ENCODE data around the gene PACS2. TPM values are rescaled to one million over a fixed set of nuclear protein-coding genes. Genes with fewer than 3 reads are reported as not detected.

Gene PACS2
- total RNA-seq, 2 experiments from 2014 or later: 27.8 to 40.2 TPM

GRCh38 chr14:105417690-105418121, 103.2 kb downstream of the PACS2 start:
- H3K4me3 Mint-ChIP-seq: no peak overlapping the region

GRCh38 chr14:105418269-105419194, 104.0 kb downstream of the PACS2 start:
- ATAC-seq (no peak), DNase-seq (no peak)
- peaks cover 32% of the 10 kb centered on the region for H3K4me1 Mint-ChIP-seq
- peak overlapping the region; percentile 54 for H3K4me3 Mint-ChIP-seq
- H3K36me3 Mint-ChIP-seq: peaks cover under 1% of the 10 kb centered on the region
- H3K9me3 Mint-ChIP-seq (ENCODE audit: low read depth): no peaks in the 10 kb centered on the region
- peak overlapping the region; percentile 12 for H3K27ac Mint-ChIP-seq
- H3K27me3 Mint-ChIP-seq: peaks cover 14% of the 10 kb centered on the region
- CTCF ChIA-PET: interaction anchor here (0.8 to 1.6 kb wide), 5 partner anchors 9 to 72 kb away, joined by 3 to 8 read pairs (median 3); no protein-coding TSS in a partner anchor

More at GRCh38 chr14:105417690-105418121, 103.2 kb downstream of the PACS2 start:
- ATAC-seq: no peak
- CTCF ChIA-PET: interaction anchor here (0.8 to 1.6 kb wide), 4 partner anchors 15 to 72 kb away, joined by 3 to 8 read pairs (median 3); no protein-coding TSS in a partner anchor
- Mint-ChIP-seq H3K9me3 (ENCODE audit: low read depth) (no peaks in the 10 kb centered on the region), H3K36me3 (no peaks in the 10 kb centered on the region), H3K4me1 (peaks cover 30% of the 10 kb centered on the region), H3K27ac (no peak overlapping the region), H3K27me3 (peaks cover 23% of the 10 kb centered on the region)
- DNase-seq: no peak

- ATAC-seq (peak; percentile 73), DNase-seq (no peak)
- Mint-ChIP-seq H3K27ac (peak within 1 kb of the TSS; percentile 80), H3K27me3 (peaks cover 7% of the 10 kb centered on the region), H3K9me3 (ENCODE audit: low read depth) (no peaks in the 10 kb centered on the region), H3K4me3 (peak within 1 kb of the TSS; percentile 84), H3K36me3 (peaks cover 3% of the 10 kb centered on the region), H3K4me1 (peaks cover 32% of the 10 kb centered on the region)
- CTCF ChIA-PET: interaction anchor here (1.3 to 1.5 kb wide), 2 partner anchors 10 to 62 kb away, joined by 3 read pairs; no protein-coding TSS in a partner anchor
Measured at GRCh38 chr14:105419195-105420091, 104.9 kb downstream of the PACS2 start, which contains the start of gene MTA1. Gene MTA1 (plus strand): TSS chr14:105419827. CDS start chr14:105420036, 209 bp downstream.

- DNase-seq: no peak
- peak overlapping the region; percentile 80 for H3K27ac Mint-ChIP-seq
Measured at GRCh38 chr14:105420101-105420973, 105.8 kb downstream of the PACS2 start.

GRCh38 chr14:105420974-105421674, 106.6 kb downstream of the PACS2 start:
- H3K27ac Mint-ChIP-seq: peak overlapping the region; percentile 80
- H3K4me3 Mint-ChIP-seq: peak overlapping the region; percentile 84
- peaks cover 28% of the 10 kb centered on the region for H3K4me1 Mint-ChIP-seq
- ATAC-seq: no peak
- no peaks in the 10 kb centered on the region for H3K9me3 Mint-ChIP-seq (ENCODE audit: low read depth)
- H3K36me3 Mint-ChIP-seq: peaks cover 5% of the 10 kb centered on the region
- CTCF ChIA-PET: interaction anchor here (1.1 to 1.2 kb wide), 2 partner anchors 9 to 70 kb away, joined by 3 read pairs; partner anchors contain the start of gene TEDC1
- H3K27me3 Mint-ChIP-seq: peaks cover 5% of the 10 kb centered on the region
- no peak for DNase-seq

More at GRCh38 chr14:105420101-105420973, 105.8 kb downstream of the PACS2 start:
- H3K27me3 Mint-ChIP-seq: peaks cover 7% of the 10 kb centered on the region
- H3K36me3 Mint-ChIP-seq: peaks cover 3% of the 10 kb centered on the region
- H3K9me3 Mint-ChIP-seq (ENCODE audit: low read depth): no peaks in the 10 kb centered on the region
- ATAC-seq: peak; percentile 17
- peaks cover 28% of the 10 kb centered on the region for H3K4me1 Mint-ChIP-seq
- peak overlapping the region; percentile 84 for H3K4me3 Mint-ChIP-seq
- CTCF ChIA-PET: no interaction called here

- Mint-ChIP-seq H3K27ac (peak overlapping the region; percentile 71), H3K36me3 (peaks cover 11% of the 10 kb centered on the region), H3K27me3 (no peaks in the 10 kb centered on the region), H3K4me3 (peak overlapping the region; percentile 84), H3K9me3 (ENCODE audit: low read depth) (no peaks in the 10 kb centered on the region), H3K4me1 (peaks cover 33% of the 10 kb centered on the region)
- DNase-seq (no peak), ATAC-seq (no peak)
- CTCF ChIA-PET: interaction anchor here (1.1 to 1.5 kb wide), 3 partner anchors 8 to 69 kb away, joined by 3 to 4 read pairs (median 3); partner anchors contain the start of gene TEDC1
Measured at GRCh38 chr14:105421723-105422615, 107.4 kb downstream of the PACS2 start.

- Mint-ChIP-seq H3K9me3 (ENCODE audit: low read depth) (no peaks in the 10 kb centered on the region), H3K27me3 (no peaks in the 10 kb centered on the region), H3K36me3 (peaks cover 17% of the 10 kb centered on the region), H3K4me3 (no peak overlapping the region), H3K27ac (peak overlapping the region; percentile 43), H3K4me1 (peaks cover 41% of the 10 kb centered on the region)
- ATAC-seq (no peak), DNase-seq (no peak)
- CTCF ChIA-PET: interaction anchor here (1.5 kb wide), 1 partner anchor 51 kb away, joined by 4 read pairs; no protein-coding TSS in a partner anchor
Measured at GRCh38 chr14:105422695-105423487, 108.3 kb downstream of the PACS2 start.

GRCh38 chr14:105423488-105424195, 109.1 kb downstream of the PACS2 start:
- CTCF ChIA-PET: interaction anchor here (1.5 kb wide), 1 partner anchor 51 kb away, joined by 4 read pairs; no protein-coding TSS in a partner anchor
- Mint-ChIP-seq H3K27ac (no peak overlapping the region), H3K27me3 (no peaks in the 10 kb centered on the region), H3K4me3 (no peak overlapping the region), H3K9me3 (ENCODE audit: low read depth) (no peaks in the 10 kb centered on the region), H3K4me1 (peaks cover 42% of the 10 kb centered on the region), H3K36me3 (peaks cover 19% of the 10 kb centered on the region)
- DNase-seq: no peak
- no peak for ATAC-seq

- no peak overlapping the region for H3K27ac Mint-ChIP-seq
- no peak for ATAC-seq
- no peaks in the 10 kb centered on the region for H3K9me3 Mint-ChIP-seq (ENCODE audit: low read depth)
- peaks cover 39% of the 10 kb centered on the region for H3K4me1 Mint-ChIP-seq
- CTCF ChIA-PET: interaction anchor here (0.9 kb wide), 1 partner anchor 65 kb away, joined by 4 read pairs; no protein-coding TSS in a partner anchor
- no peaks in the 10 kb centered on the region for H3K27me3 Mint-ChIP-seq
- H3K36me3 Mint-ChIP-seq: peaks cover 23% of the 10 kb centered on the region
- DNase-seq: no peak
- H3K4me3 Mint-ChIP-seq: no peak overlapping the region
Measured at GRCh38 chr14:105424861-105425260, 110.3 kb downstream of the PACS2 start.

GRCh38 chr14:105425823-105426247, 111.3 kb downstream of the PACS2 start:
- CTCF ChIA-PET: no interaction called here
- no peak for DNase-seq
- Mint-ChIP-seq H3K27me3 (no peaks in the 10 kb centered on the region), H3K27ac (no peak overlapping the region), H3K4me1 (peaks cover 36% of the 10 kb centered on the region), H3K36me3 (peaks cover 33% of the 10 kb centered on the region), H3K9me3 (ENCODE audit: low read depth) (no peaks in the 10 kb centered on the region), H3K4me3 (no peak overlapping the region)
- no peak for ATAC-seq

Data from activated CD8-positive, alpha-beta memory T cell treated with anti-CD3 and anti-CD28 coated beads, Interleukin-2, amount 10 ng/mL, durations not matched to agents 7 days and 5 days (primary cell).